Endothelial cell of umbilical vein (primary cell): Measurements from ENCODE around the gene GGA1. TPM values are rescaled to one million over a fixed set of nuclear protein-coding genes. Genes with fewer than 3 reads are reported as not detected.

Experiments
- BruUV-seq: library from RNA; stranded (reverse); fragments of 400-500 nt; replicated peaks from 2 replicates; lab custom pipeline; 2021; lab: Mats Ljungman, UMichigan
- CTCF ChIA-PET: fragments of 300-600, 350-600 bp; sonication (Branson Sonifier 250); formaldehyde crosslinking; loops from one replicate; lab custom pipeline; 2021; ENCODE audit warnings: antibody characterized with exemption, inconsistent platforms; lab: Charles Lee
- POLR2A ChIA-PET: fragments of 300-600, 350-600 bp; sonication (Branson Sonifier 250); formaldehyde crosslinking; loops from one replicate; lab custom pipeline; 2021; ENCODE audit warnings: antibody characterized with exemption, inconsistent platforms; lab: Charles Lee
- DNase-seq: peaks from one replicate; pipeline ENCODE4 v3.0.0-alpha.2; 2011; ENCODE audit warnings: low read depth, low spot score
- FAIRE-seq: peaks from 2 replicates; lab custom pipeline; 2011; peaks lifted over from hg19 to GRCh38; lab: Jason Lieb, UNC
- H2AFZ ChIP-seq: 2 replicates; pipeline ENCODE4 v1.6.0; 2012; ENCODE audit warnings: low read depth, low read length, control low read depth, inconsistent platforms
- H3K27ac ChIP-seq: 2 replicates; pipeline ENCODE4 v1.5.1; 2011; ENCODE audit warnings: low read depth, mild to moderate bottlenecking, control low read depth, low read length, moderate library complexity; ENCODE audit not compliant: insufficient read depth
- H3K27me3 ChIP-seq, 2 experiments: 2 replicates each; pipeline versions ENCODE4 v1.6.0 to v1.6.1; 2011; ENCODE audit warnings: low read length in 2 of 2, mixed read lengths in 1 of 2; ENCODE audit not compliant: control insufficient read depth in 2 of 2, insufficient read depth in 2 of 2
- H3K36me3 ChIP-seq, 2 experiments: 2 replicates in 1 of 2; 3 replicates in 1 of 2; pipeline ENCODE4 v1.5.1; 2011; ENCODE audit warnings: low read length in 2 of 2, mild to moderate bottlenecking in 1 of 2, moderate library complexity in 1 of 2; ENCODE audit not compliant: control insufficient read depth in 2 of 2, insufficient read depth in 2 of 2; ENCODE audit errors: extremely low read depth in 1 of 2
- H3K4me1 ChIP-seq: 3 replicates; pipeline ENCODE4 v1.5.1; 2011; ENCODE audit warnings: mild to moderate bottlenecking, low read length; ENCODE audit not compliant: control insufficient read depth, insufficient read depth; ENCODE audit errors: extremely low read depth
- H3K4me2 ChIP-seq: 2 replicates; pipeline ENCODE4 v1.6.1; 2011; ENCODE audit warnings: low read length, control low read depth, mixed read lengths; ENCODE audit not compliant: insufficient read depth
- H3K4me3 ChIP-seq, 3 experiments: fragments of 200-600 bp in 1 of 3; sonication (generic), shearing (Covaris generic) in 1 of 3; replicated peaks in 1 of 3; 2 replicates each; pipeline ENCODE4 v1.5.1; 2011 to 2016; ENCODE audit warnings: control low read depth in 3 of 3, low read length in 3 of 3, mild to moderate bottlenecking in 2 of 3, inconsistent platforms in 1 of 3, low read depth in 1 of 3, moderate library complexity in 1 of 3; ENCODE audit not compliant: insufficient read depth in 1 of 3
- H3K79me2 ChIP-seq: 2 replicates; pipeline ENCODE4 v1.6.0; 2012; ENCODE audit warnings: low read length, inconsistent platforms; ENCODE audit not compliant: control insufficient read depth, insufficient read depth
- H3K9ac ChIP-seq: replicated peaks from 2 replicates; pipeline ENCODE3; 2011; ENCODE audit warnings: low read length, control low read depth; ENCODE audit not compliant: insufficient read depth; ENCODE audit errors: extremely low read depth
- H3K9me1 ChIP-seq: replicated peaks from 3 replicates; pipeline ENCODE4 v1.6.0; 2011; ENCODE audit warnings: mild to moderate bottlenecking, low read length; ENCODE audit not compliant: control insufficient read depth, insufficient read depth; ENCODE audit errors: extremely low read depth
- H3K9me3 ChIP-seq: replicated peaks from 2 replicates; pipeline ENCODE4 v1.5.1; 2012; ENCODE audit warnings: low read length, inconsistent platforms; ENCODE audit not compliant: control insufficient read depth, insufficient read depth
- H4K20me1 ChIP-seq: replicated peaks from 2 replicates; pipeline ENCODE3; 2011; ENCODE audit warnings: mild to moderate bottlenecking, low read length; ENCODE audit not compliant: control insufficient read depth, insufficient read depth; ENCODE audit errors: extremely low read depth
- CTCF ChIP-seq, 2 donors: IDR thresholded peaks; 1 replicate in 1 of 2; 2 replicates in 1 of 2; pipeline ENCODE4 v1.5.1; 2011; ENCODE audit warnings: low read length in 2 of 2, mild to moderate bottlenecking in 2 of 2, moderate library complexity in 2 of 2, control low read depth in 1 of 2, inconsistent platforms in 1 of 2, low read depth in 1 of 2; ENCODE audit not compliant: insufficient read depth in 1 of 2; ENCODE audit errors: extremely low read depth in 1 of 2
- EZH2 ChIP-seq: IDR thresholded peaks from 2 replicates; pipeline ENCODE4 v1.6.1; 2012; ENCODE audit warnings: borderline replicate concordance, low read depth, mild to moderate bottlenecking, moderate library complexity, low read length, inconsistent platforms; ENCODE audit not compliant: severe bottlenecking
- FOS ChIP-seq: IDR thresholded peaks from 2 replicates; pipeline ENCODE4 v1.6.1; 2011; ENCODE audit warnings: mild to moderate bottlenecking, low read length, moderate library complexity, borderline replicate concordance; ENCODE audit not compliant: insufficient read depth
- GATA2 ChIP-seq: IDR thresholded peaks from 2 replicates; pipeline ENCODE4 v1.7.0; 2011; ENCODE audit warnings: low read depth, mild to moderate bottlenecking, moderate library complexity, mixed read lengths, low read length; ENCODE audit not compliant: insufficient read length, insufficient read depth
- JUN ChIP-seq: IDR thresholded peaks from 2 replicates; pipeline ENCODE4 v1.6.1; 2011; ENCODE audit warnings: borderline replicate concordance, low read depth; ENCODE audit not compliant: insufficient read length, insufficient read depth
- MAX ChIP-seq: IDR thresholded peaks from 2 replicates; pipeline ENCODE4 v1.6.1; 2011; ENCODE audit not compliant: insufficient read depth, insufficient read length
- MYC ChIP-seq: IDR thresholded peaks from one replicate; pipeline ENCODE4 v1.6.1; 2011; ENCODE audit warnings: mild to moderate bottlenecking, low read depth, low read length
- POLR2A ChIP-seq: IDR thresholded peaks from 2 replicates; pipeline ENCODE4 v1.6.1; 2012; ENCODE audit warnings: low read depth, mild to moderate bottlenecking, control low read depth, low read length
- POLR2AphosphoS5 ChIP-seq: IDR thresholded peaks from 2 replicates; pipeline ENCODE4 v1.6.1; 2012; ENCODE audit warnings: low read depth, mild to moderate bottlenecking, control low read depth, low read length, moderate library complexity; ENCODE audit not compliant: insufficient read depth
- dilution Hi-C: fragments of 300-500 bp; cut with MboI; formaldehyde crosslinking; loops from one replicate; pipeline ENCODE4 v1.15.0; 2019; ENCODE audit warnings: low sequenced_read_pairs; ENCODE audit not compliant: extremely low pct_ligation_motif_present
- intact Hi-C: fragments of 100-400 bp; cut with micrococcal nuclease; formaldehyde crosslinking; loops from one replicate; pipeline ENCODE4 v1.10.0; 2022
- polyA plus RNA-seq, 4 experiments: library from polyadenylated mRNA; depleted of rRNA in 3 of 4; stranded (reverse) in 3 of 4; unstranded in 1 of 4; fragments of >200 nt; gene quantifications; 2 replicates each; pipeline versions ENCODE4 v1.2.1 to v1.2.3, GENCODE V29; 2011 to 2012; ENCODE audit warnings: missing spikeins in 1 of 4
- total RNA-seq: library from RNA; stranded (reverse); gene quantifications from 2 replicates; pipeline ENCODE4 v1.2.3, GENCODE V29; 2021

GGA1 gene
- total and polyA plus RNA-seq, 2 donors (not counting 3 experiments of a cell fraction or from before 2014, with no cell fraction given), result 54.1 to 67.5 TPM

- dilution Hi-C loops, result no loop called here
- no TSS peak for BruUV-seq
- no peak overlapping the region for H3K4me2 ChIP-seq
Measured at GRCh38 chr22:37582526-37582925, 26.1 kb upstream of the GGA1 start.

More at GRCh38 chr22:37582526-37582925, 26.1 kb upstream of the GGA1 start:
- ChIA-PET CTCF (interaction anchor here (1.0 to 8.6 kb wide), 5 partner anchors 9 to 42 kb away, joined by 4 to 73 read pairs (median 6); no protein-coding TSS in a partner anchor), POLR2A (no interaction called here)
- no peaks in the 10 kb centered on the region for H3K9me3 ChIP-seq
- no peaks in the 10 kb centered on the region for H3K79me2 ChIP-seq
- intact Hi-C loops, result no loop called here
- no peak overlapping the region for H3K9ac ChIP-seq
- peaks cover 4% of the 10 kb centered on the region in 2 experiments for H3K27me3 ChIP-seq
- no peaks in the 10 kb centered on the region for H3K4me1 ChIP-seq
- no peaks in the 10 kb centered on the region for H3K9me1 ChIP-seq
- no peak overlapping the region for H2AFZ ChIP-seq
- FAIRE-seq (no peak), DNase-seq (no peak)
- H3K36me3 ChIP-seq, result no peaks in the 10 kb centered on the region
- no peaks in the 10 kb centered on the region for H4K20me1 ChIP-seq
- TF ChIP-seq GATA2 (no peak), MAX (no peak), POLR2AphosphoS5 (no peak), EZH2 (no peak), CTCF (IDR thresholded peaks at IDR 0.05; ENCODE audit: extremely low read depth in 1 of 2, insufficient read depth in 1 of 2, low read depth in 1 of 2, low read length in 2 of 2) (no peak), POLR2A (no peak), MYC (no peak), FOS (no peak), JUN (no peak)
- no peak overlapping the region for H3K27ac ChIP-seq
- H3K4me3 ChIP-seq, result no peak overlapping the region
